Measurements from ENCODE around the gene SHISAL2A. TPM values are rescaled to one million over a fixed set of nuclear protein-coding genes. Genes with fewer than 3 reads are reported as not detected.

The SHISAL2A gene
- total and polyA plus RNA-seq, 2 of the 8 experiments (the other 6 are each of a cell fraction or from before 2014, with no cell fraction given) = 0.74 to 2.1 TPM

DNA sequence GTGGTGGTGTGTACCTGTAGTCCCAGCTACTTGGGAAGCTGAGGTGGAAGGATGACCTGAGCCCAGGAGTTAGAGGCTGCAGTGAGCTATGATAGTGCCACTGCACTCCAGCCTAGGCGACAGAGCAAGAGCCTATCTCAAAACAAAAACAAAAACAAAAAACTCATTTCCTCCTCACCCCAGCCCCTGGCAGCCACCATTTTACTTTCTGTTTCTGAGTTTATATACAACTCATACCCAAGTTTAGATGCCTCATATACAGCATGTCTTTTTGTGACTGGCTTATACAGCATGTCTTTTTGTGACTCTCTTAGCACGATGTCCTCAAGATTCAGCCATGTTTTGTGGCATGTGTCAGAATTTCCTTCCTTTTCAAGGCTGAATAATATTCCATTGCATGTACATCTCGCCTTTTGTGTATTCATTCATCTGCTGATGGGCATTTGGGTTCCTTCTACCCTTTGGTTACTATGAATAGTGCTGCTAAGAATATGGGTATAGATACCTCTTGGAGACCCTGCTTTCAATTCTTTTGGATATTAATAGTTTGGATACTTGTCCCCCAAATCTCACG, 50.5 kb downstream of the SHISAL2A start:
- Histone ChIP-seq H2BK20ac (ENCODE audit: low read length) (no peak overlapping the region), H4K8ac (ENCODE audit: extremely low read depth, insufficient read depth, low read length) (no peak overlapping the region), H3K4ac (replicated peaks; ENCODE audit: insufficient read length, low read depth, low read length) (no peak overlapping the region), H3K9me3 (ENCODE audit: insufficient read depth in 2 of 2, low read depth in 1 of 2, low read length in 1 of 2) (no peaks in the 10 kb centered on the region), H3K79me2 (ENCODE audit: control insufficient read depth in 1 of 2, insufficient read depth in 2 of 2, low read length in 2 of 2) (peaks cover 0 to under 1% of the 10 kb centered on the region in 2 experiments; a peak in 2 of 4 replicates), H3K18ac (ENCODE audit: extremely low read depth, low read length) (no peak overlapping the region), H3K79me1 (ENCODE audit: low read depth, low read length) (no peaks in the 10 kb centered on the region), H3K23ac (ENCODE audit: insufficient read length) (no peak overlapping the region), H3K9ac (replicated peaks in 1 of 4; ENCODE audit: extremely low read depth in 1 of 4, low read depth in 3 of 4, low read length in 3 of 4) (no peak overlapping the region), H3K56ac (replicated peaks; ENCODE audit: insufficient read length, low read depth, low read length) (no peak overlapping the region), H3K4me3 (ENCODE audit: extremely low read depth in 1 of 4, insufficient read depth in 2 of 4, low read depth in 3 of 4, low read length in 4 of 4) (no peak overlapping the region), H2AFZ (ENCODE audit: low read length) (no peak overlapping the region), H2BK15ac (ENCODE audit: low read length) (no peak overlapping the region), H4K20me1 (replicated peaks in 1 of 2; ENCODE audit: control insufficient read depth in 1 of 2, insufficient read depth in 2 of 2, low read length in 2 of 2) (peaks cover 4 to 11% of the 10 kb centered on the region in 2 experiments), H3K4me1 (replicated peaks in 1 of 4; ENCODE audit: control insufficient read depth in 3 of 4, insufficient read depth in 4 of 4, low read length in 3 of 4) (peaks cover 0 to 7% (median 3%) of the 10 kb centered on the region in 4 experiments; a peak in 3 of 7 replicates), H3K14ac (ENCODE audit: insufficient read length) (no peak overlapping the region), H4K91ac (replicated peaks; ENCODE audit: insufficient read length, low read length) (no peak overlapping the region), H2AK5ac (ENCODE audit: low read depth, low read length) (no peak overlapping the region), H2BK5ac (ENCODE audit: low read depth, low read length) (no peak overlapping the region), H3K27me3 (replicated peaks in 1 of 4; ENCODE audit: control insufficient read depth in 3 of 4, extremely low read depth in 1 of 4, insufficient read depth in 3 of 4, low read length in 3 of 4) (no peaks in the 10 kb centered on the region), H2BK120ac (replicated peaks; ENCODE audit: low read depth, low read length) (no peak overlapping the region), H2BK12ac (ENCODE audit: low read depth, low read length) (no peak overlapping the region), H3K4me2 (ENCODE audit: insufficient read depth in 1 of 2, low read depth in 2 of 2, low read length in 2 of 2) (no peak overlapping the region), H4K5ac (ENCODE audit: insufficient read length, low read depth, low read length) (no peak overlapping the region), H3K27ac (ENCODE audit: low read depth, low read length) (no peak overlapping the region), H3K36me3 (ENCODE audit: control insufficient read depth in 2 of 4, insufficient read depth in 4 of 4, low read length in 3 of 4) (peaks cover 3 to 24% (median 12%) of the 10 kb centered on the region in 4 experiments; a peak in 5 of 8 replicates), H3K23me2 (ENCODE audit: low read depth, low read length) (no peaks in the 10 kb centered on the region; the same call in 1 of the 2 replicates)
- POLR2A ChIA-PET (ENCODE audit: partially characterized antibody) = interaction anchor here (1.0 to 1.1 kb wide), 2 partner anchors 10 to 63 kb away, joined by 3 read pairs; no protein-coding TSS in a partner anchor
- 88% methylated on average over 4 of the region's 4 CpGs; no CpG with 5 or more reads in 1 of the 2 experiments for WGBS, 2 experiments (ENCODE audit: extremely low coverage in 1 of 2, insufficient coverage in 1 of 2, insufficient read length in 1 of 2, insufficient replicate concordance in 2 of 2, low coverage in 1 of 2, low lambda C conversion rate in 2 of 2, missing lambda C conversion rate in 1 of 2)
- FAIRE-seq (no peak), DNase-seq (ENCODE audit: low read depth in 1 of 2, low spot score in 2 of 2) (no peak)
- CTCF ChIA-PET (ENCODE audit: partially characterized antibody) = interaction anchor here (0.7 to 1.3 kb wide), 3 partner anchors 23 to 503 kb away, joined by 3 read pairs; no protein-coding TSS in a partner anchor
- no peak for TF ChIP-seq SIN3A (conservative IDR thresholded peaks at IDR 0.05 in 1 of 2, IDR thresholded peaks at IDR 0.05 in 1 of 2; ENCODE audit: low read depth in 1 of 2, low read length in 2 of 2)
- TF ChIP-seq POLR2AphosphoS5 (IDR thresholded peaks at IDR 0.05; ENCODE audit: low read depth, low read length) = no peak
- TF ChIP-seq EGR1 (IDR thresholded peaks at IDR 0.05; ENCODE audit: borderline replicate concordance, low read depth, low read length) = no peak
- TF ChIP-seq RFX5 (IDR thresholded peaks at IDR 0.05; ENCODE audit: borderline replicate concordance, low read depth, low read length) = no peak
- no peak for TF ChIP-seq GABPA (IDR thresholded peaks at IDR 0.05; ENCODE audit: borderline replicate concordance, insufficient read depth, low read length)
- TF ChIP-seq, protein P1, sequence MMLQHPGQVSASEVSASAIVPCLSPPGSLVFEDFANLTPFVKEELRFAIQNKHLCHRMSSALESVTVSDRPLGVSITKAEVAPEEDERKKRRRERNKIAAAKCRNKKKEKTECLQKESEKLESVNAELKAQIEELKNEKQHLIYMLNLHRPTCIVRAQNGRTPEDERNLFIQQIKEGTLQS (IDR thresholded peaks at IDR 0.05; ENCODE audit: insufficient read depth, low read depth, low read length) = no peak
- no peak for TF ChIP-seq MAFK (IDR thresholded peaks at IDR 0.05; ENCODE audit: low read depth, low read length)
- TF ChIP-seq EP300 (IDR thresholded peaks at IDR 0.05; ENCODE audit: borderline replicate concordance in 1 of 2, low read depth in 2 of 2, low read length in 2 of 2) = no peak
- TF ChIP-seq, protein P2, sequence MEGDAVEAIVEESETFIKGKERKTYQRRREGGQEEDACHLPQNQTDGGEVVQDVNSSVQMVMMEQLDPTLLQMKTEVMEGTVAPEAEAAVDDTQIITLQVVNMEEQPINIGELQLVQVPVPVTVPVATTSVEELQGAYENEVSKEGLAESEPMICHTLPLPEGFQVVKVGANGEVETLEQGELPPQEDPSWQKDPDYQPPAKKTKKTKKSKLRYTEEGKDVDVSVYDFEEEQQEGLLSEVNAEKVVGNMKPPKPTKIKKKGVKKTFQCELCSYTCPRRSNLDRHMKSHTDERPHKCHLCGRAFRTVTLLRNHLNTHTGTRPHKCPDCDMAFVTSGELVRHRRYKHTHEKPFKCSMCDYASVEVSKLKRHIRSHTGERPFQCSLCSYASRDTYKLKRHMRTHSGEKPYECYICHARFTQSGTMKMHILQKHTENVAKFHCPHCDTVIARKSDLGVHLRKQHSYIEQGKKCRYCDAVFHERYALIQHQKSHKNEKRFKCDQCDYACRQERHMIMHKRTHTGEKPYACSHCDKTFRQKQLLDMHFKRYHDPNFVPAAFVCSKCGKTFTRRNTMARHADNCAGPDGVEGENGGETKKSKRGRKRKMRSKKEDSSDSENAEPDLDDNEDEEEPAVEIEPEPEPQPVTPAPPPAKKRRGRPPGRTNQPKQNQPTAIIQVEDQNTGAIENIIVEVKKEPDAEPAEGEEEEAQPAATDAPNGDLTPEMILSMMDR (IDR thresholded peaks at IDR 0.05; ENCODE audit: control extremely low read depth in 1 of 3, insufficient read depth in 1 of 3, low read depth in 1 of 3, low read length in 3 of 3) = no peak

Data from H1 (cell line).